Kidney glomerular epithelial cell (primary cell): ENCODE measurements around the gene AZU1.

Experiments
- DNase-seq: peaks from one replicate; lab custom pipeline; 2025; lab: John Stamatoyannopoulos, UW

Gene AZU1

DNA sequence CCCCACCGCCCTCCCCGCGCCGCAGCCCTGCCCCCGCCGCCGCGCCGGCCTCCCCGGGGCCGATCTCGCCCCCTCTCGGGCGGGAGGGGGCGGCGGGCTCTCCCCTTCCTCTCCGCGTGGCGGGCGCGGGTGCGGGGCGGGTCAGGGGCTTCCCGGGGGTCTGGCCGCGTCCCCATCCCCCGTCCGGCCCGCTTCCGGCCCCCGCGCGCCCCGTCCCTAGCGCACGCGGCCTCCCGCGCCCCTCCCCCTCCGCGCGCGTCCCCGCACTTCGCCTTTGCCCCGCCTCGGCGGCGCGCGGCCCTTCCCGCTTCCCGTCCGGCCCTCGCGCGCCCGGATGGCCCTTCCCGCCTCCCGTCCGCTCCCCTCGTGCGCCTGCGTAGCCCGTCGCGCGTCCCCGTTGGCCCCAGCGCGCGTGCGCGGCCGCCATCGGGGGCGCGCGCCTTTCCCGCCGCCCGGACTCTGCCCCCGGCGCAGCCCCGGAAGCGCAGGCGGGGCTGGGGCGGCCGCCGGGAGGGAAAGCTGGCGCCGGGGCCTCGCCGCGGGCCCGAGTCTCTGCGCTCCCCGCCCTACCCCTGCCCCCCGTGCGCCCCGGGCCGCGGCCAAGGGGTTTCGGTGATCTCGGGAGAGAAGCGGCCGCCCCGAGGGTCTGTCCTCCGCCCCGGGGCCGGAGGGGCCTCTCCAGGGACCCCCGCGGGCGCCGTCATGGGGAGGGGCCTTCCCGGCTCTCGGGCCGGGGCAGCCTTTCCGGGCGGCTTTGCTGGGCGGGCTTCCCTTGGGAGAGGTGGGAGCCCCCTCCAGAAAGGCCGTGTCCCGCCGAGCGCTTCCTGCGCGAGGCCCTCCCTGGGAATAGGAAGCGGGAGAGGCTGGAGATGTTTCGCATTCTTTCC is 29.9 kb upstream of the AZU1 start:
- DNase-seq, result peak; percentile 37

DNA sequence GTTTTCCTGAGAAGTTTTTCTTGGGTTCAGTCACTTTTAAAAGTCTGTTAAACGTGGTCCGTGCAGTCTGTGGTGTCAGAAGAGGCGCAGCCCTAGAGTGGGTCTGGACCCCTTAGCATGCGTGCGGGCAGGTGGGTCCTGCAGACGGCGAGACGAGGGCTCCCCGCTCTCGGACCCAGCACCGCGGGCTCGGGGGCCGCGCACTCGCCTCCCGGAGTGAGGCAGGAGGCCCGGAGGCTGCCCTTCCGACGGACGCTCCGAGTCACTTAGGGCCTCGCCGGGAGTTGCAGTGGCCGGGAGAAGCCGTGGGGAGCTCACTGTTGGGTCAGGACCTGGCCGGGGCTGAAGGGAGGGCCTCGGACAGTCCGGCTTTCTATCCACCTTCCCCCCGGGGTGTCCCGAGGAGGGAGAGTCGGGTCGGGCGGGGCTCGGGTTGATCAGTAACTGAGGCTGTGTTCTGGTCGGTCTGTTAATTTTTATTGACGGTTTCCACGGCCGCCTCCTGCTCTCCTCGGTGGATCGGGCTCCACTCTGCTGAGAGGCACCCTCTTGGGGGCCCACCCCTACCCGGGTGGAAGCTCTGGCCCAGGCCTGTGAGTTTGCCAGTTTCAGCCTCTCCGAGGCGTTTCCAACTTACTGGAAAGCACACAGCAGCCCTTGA is 29.1 kb upstream of the AZU1 start:
- DNase-seq, result peak; percentile 29

DNA sequence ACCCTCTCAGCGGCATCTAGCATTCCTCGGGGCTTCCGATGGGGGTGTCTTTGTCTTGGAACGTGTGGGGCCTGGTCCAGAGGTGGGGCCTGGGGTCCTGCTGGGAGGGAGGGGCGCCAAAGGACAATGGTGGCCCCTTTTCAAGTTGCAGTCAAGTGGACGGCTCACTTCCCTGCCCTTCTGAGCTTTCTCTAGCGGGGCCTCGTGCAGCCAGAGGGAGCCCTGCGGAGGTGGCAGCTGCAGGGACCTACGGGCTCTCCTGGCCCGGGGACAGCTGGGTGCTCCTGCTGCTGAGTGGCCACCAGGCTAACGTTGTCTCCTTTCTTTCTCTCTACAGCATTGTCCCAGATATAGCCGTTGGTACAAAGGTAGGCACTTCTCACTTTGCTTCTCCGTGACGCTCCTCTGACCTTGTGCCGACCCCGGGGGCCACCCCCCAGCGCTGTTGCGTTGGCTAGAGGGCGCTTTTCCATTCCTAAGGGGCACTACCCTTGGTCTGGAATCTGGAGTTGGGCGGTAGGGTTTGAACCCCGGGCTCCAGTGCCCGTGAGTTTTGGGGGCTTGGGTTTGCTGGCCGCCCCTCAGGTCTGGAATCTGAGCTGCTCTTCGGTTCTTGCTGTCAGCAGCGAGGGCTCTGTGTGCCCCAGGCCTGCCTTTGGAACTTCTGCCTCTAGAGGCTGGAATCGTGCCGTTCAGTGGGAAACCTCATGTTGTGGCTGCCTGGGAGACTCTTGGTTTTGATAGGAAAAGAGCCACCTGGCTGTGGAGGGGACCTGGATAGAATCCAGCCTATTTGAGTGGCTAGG is 28.4 kb upstream of the AZU1 start:
- no peak for DNase-seq

DNA sequence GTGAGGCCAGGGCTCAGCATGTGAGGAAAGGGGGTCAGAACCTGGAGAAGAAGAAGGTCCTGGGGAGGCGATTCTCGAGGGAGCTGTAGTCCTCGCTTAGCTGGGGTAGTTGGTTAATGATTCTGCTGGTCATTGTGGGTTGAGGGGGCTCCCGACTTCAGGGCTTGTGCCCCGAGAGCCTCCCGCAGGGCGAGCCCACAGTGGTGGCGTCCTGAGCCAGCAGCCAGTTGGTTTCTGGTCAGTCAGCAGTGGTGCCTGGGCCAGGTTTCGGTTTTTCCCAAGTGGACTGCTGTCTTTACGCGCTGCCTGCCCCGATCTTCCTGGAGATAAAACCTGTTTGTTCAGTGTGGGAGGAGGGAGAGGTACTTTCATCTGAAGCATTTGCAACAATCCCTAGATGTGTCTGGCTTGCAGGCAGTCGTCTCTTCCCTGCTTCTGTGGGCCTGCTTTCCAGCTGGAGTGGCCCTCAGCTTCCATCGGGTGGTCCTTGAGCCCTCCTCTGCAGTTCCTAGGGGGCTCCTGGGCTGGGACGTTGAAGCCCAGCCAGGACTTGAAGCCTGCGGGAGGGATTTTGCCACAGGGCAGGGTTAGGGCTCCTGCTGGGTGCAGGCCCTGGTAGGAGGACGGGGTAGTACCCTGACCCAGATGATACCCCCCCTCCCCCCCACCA is 27.1 kb upstream of the AZU1 start:
- DNase-seq, result peak; percentile 45

DNA sequence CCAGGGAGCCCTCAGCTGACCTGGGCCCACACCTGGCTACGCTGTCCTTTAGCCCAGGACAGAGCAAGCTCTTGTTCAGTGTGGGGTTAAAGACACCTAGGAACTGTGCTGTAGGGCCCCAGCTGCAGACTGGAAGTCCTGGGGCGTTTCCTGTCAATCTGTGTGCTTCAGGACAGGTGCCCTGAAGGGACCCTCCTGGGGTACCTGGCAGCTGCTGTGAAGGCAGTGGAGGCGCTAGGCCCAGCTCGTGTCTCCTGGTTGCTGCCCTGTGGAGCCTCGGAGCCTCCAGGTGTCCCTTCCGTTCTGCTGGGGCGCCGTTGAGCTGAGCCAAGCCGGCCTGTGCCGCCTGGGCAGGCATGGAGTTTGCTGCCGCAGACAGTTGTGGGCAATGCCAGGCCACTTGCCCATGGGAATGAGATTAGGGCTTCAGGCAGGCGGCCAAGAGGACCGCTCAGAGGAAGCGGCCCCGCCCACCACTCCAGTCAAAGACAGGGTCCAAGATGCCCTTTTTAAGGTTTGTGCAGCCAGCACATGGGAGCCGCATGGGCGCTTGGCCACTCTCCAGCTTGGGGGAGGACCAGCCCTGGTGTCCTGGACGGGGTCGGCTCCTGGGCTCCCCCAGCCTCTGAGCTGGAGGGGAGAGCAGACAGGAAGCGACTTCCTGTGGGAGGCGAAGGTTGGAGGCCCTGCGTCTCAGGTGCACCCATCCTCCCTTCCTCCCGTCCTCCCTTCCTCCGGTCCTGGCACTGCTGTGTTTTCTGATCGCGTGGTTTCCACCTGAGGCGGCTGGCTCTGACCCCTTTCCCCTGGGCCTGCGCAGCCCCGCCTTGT is 26.4 kb upstream of the AZU1 start:
- peak; percentile 48 for DNase-seq

DNA sequence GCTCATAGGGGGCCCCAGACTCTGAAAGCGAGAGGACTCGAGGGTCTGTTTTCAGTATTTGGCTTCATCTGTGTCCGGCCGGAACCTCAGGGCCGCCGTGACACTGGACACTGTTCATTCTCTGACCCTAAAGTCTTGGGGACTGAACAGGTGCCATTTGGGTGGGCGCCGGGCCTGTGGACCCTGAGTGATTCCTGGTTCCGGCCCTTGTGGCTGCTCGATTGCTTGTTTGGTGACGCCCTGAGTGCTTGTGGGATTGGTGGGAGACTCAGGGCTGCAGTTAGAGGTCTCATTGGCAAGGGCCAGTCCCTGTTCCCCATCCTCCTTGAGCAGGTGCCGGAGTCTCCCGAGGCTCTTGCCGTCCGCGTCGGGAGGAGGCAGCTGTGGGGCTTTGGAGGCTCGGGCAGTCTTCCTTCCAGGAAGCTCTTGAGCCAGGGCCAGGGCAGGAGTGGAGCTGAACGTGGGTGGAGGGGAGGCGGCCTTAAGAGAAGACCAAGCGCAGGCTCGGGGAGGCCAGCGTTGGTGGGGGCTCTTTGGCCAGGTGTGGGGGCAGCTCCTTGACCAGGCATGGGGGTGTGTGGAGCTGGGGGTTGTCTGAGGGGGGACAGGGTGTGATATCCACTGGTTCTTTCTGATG is 25.7 kb upstream of the AZU1 start:
- no peak for DNase-seq

DNA sequence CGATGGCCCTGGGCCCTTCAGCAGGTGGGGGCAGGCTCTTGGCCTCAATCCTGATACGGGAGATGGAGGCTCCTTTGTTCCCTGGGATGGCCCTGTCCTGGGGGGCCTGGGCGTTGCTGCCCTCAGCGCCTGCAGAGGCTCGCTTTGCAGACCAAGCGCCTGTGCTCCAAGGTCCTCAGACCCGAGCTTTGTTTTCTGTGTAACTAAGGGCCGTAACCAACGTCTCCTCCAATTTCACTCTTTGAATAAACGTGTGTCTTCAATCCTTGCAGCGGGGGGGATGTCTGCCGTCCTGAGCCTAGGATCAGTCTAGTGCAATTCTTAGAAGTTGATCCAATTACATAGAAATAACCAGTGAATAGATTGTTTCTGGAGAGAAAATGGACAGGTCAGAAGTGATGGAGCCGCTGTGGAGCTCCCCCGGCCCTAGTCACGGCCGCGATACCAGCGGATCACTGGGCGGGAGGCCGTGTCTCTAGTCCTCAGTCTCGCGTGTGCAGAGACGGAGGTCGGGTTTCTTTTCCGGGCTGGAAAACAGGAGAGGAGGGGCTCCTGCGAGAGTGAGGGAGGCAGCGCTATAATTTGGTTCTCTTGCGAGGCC is 25.0 kb upstream of the AZU1 start:
- no peak for DNase-seq

DNA sequence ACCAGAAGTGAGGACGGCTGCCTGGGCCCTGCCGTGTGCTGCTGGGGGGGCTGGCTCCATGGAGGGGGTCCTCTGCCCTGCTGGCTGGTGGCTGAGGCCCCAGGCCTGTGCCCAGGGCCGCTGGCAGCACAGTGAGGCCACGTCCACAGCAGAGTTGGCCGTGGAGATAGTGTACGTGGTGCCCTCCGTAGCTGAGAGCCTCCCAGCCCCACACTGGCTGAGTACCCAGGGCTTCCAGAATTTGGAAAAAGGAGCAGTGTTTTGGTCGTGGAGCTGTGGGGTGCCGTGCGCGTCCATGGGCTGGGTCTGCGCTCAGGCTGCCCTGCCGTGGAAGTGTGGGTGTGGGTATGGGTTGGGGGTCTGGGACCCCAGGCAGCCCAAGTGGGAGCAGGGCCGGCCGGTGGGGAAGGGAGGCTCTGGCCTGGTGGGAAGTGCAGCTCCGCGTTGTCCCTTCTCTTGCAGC is 24.5 kb upstream of the AZU1 start:
- no peak for DNase-seq

DNA sequence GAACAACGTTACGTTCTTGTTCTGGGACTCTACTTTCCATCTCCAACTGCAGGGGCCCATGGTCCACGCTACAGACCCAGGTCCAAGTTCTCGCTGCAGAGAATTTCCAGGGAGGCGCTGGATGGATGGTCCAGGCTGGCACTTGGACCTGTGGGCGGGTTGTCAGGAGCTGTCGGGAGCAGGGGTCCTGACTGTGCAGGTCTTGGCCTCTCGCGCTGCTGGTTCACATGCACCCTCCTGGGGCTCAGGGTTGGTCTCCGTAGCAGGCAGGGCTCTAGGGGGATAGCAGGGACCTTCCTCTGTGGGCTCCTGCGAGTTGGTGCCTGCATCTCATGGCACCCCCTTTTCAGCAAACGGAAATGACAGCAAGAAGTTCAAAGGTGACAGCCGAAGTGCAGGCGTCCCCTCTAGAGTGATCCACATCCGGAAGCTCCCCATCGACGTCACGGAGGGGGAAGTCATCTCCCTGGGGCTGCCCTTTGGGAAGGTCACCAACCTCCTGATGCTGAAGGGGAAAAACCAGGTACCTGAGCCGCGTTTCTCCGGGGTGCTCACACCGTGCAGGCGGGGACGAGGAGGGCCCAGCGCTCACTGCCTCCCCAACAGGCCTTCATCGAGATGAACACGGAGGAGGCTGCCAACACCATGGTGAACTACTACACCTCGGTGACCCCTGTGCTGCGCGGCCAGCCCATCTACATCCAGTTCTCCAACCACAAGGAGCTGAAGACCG is 23.8 kb upstream of the AZU1 start:
- no peak for DNase-seq

DNA sequence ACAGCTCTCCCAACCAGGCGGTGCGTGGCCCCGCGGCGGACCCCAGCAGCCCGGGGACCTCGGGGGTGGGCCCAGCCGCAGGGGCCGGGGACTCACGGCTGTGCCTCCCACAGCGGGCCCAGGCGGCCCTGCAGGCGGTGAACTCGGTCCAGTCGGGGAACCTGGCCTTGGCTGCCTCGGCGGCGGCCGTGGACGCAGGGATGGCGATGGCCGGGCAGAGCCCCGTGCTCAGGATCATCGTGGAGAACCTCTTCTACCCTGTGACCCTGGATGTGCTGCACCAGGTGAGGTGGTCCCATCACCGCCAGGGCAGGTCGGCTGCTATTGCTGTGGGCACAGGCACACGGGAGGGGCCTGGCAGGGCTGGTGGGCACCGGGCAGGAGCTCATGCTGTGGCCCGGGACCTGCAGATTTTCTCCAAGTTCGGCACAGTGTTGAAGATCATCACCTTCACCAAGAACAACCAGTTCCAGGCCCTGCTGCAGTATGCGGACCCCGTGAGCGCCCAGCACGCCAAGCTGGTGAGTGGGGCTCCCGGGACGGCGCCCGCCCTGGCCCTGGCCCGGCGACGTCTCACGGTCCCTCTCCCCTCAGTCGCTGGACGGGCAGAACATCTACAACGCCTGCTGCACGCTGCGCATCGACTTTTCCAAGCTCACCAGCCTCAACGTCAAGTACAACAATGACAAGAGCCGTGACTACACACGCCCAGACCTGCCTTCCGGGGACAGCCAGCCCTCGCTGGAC is 23.0 kb upstream of the AZU1 start:
- no peak for DNase-seq

DNA sequence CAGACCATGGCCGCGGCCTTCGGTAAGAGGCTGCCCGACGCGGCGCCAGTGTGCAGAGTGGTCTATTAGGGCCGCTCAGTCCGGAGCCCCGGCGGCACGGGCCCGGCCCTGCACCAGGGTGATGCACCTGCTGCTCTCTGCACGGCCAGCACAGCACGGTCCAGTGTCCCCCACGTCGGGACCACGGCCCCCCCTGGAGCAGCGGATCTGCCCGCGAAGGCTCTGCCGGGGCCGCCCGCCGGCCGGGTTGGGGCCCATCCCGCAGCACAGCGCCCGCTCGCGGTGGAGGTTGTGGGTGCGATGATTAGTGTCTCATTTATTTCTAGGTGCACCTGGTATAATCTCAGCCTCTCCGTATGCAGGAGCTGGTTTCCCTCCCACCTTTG is 22.5 kb upstream of the AZU1 start:
- DNase-seq, result no peak

DNA sequence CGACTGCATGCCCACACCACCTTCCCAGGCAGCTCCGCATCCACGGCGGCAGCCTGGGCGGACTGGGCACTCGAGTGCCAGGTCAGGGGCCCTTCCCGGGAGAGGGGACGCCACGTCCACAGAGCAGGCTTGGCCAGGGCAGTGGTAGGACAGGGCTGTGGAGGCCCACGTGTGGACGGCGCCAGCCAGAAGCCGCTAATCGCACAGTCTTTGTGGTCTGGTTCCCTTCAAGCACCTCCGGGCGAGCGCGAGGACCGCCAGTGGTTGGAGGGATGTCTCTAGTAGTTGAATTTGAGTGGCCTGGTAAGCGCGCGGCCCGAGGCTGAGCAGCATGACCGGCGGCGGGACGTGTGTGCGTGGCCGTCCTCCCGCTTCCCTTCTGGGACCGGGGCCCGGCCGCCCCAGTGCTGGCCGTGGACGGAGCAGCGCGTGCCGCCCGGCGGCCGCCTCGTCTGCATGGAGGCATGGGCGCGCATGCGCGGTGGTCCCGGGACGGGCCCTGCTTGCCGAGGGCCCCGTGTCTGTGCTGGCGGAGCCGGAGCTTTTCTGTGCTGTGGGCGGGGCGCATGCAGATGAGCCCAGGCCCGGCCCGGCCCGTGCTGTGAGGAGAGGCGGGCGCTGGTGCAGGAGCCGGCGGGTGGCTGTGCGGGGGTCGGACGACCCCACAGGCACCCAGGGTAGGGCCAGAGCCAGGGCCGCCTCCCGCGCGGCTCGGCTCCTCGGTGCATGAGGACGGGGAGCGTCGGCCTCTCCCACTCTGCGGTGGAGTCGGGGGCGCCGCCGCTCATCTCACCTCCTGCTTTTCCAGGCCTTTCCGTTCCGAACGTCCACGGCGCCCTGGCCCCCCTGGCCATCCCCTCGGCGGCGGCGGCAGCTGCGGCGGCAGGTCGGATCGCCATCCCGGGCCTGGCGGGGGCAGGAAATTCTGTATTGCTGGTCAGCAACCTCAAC is 21.8 kb upstream of the AZU1 start:
- DNase-seq, result no peak

DNA sequence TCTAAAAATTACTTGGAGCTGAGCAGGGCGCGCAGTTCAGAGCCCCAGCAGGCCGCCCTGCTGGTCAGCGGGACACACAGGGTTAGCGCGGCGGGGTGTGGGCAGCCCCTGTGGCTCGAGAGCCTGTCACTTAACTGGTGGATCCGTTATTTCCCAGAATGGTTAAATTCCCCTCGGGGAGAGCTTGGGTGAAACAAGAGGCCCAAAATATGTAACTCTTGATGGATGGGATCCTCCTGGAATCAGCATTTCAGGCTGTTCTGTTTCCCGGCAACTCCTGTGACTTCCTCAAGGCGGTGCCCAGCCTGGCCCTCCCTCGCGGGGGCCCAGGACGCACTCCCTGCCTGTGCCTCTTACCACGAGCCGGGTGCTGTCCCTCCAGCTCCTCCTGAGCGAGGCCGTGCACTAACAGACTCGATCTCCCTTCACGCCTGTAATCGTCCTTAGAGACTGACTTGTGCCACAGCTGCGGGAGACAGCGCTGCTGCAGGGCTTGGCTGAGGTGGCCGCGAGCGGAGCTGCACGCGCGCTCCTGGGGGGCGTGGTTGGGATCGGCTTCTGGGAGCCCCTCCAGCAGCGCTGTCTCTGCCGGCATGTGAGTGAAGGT is 20.7 kb upstream of the AZU1 start:
- no peak for DNase-seq

DNA sequence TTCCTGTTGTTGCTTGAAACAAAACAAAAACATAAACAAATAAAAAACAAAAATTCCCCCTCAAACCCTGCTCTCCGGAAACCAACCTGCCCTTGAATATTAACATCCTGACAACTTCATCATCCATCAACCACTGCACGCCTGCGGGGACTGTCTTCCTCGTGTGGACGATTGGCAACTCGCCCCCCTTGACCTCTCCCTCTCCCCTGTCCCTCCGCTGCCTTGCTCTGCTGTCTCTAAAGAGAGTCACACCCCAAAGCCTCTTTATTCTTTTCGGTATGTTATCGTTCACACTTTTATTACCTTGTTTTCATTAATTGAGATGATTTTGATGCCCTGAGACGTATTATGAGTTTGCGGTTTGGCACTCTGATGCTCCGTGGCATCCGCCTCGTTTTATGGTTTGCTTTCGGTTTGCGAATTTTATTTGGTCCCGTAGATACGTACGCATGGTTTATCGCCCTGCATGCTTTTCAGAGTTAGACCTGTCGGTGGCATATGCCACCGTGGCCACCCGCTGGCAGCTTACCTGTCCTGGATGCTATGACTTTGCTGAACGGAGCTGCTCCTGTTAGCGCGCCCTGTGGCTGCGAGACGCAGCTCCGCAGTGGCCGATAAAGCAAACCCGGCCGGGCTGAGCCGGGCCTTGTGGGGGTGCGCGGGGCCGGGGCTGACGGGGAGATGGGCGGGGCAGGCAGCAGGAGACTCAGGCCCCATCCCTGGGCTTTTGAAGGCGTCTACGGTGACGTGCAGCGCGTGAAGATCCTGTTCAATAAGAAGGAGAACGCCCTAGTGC is 19.8 kb upstream of the AZU1 start:
- no peak for DNase-seq

DNA sequence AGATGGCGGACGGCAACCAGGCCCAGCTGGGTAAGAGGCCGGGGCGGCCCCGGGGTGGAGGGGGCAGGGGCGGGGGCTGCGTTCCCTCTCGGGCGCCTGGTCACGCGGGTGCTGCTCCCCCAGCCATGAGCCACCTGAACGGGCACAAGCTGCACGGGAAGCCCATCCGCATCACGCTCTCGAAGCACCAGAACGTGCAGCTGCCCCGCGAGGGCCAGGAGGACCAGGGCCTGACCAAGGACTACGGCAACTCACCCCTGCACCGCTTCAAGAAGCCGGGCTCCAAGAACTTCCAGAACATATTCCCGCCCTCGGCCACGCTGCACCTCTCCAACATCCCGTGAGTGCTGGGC is 19.2 kb upstream of the AZU1 start:
- DNase-seq, result no peak

DNA sequence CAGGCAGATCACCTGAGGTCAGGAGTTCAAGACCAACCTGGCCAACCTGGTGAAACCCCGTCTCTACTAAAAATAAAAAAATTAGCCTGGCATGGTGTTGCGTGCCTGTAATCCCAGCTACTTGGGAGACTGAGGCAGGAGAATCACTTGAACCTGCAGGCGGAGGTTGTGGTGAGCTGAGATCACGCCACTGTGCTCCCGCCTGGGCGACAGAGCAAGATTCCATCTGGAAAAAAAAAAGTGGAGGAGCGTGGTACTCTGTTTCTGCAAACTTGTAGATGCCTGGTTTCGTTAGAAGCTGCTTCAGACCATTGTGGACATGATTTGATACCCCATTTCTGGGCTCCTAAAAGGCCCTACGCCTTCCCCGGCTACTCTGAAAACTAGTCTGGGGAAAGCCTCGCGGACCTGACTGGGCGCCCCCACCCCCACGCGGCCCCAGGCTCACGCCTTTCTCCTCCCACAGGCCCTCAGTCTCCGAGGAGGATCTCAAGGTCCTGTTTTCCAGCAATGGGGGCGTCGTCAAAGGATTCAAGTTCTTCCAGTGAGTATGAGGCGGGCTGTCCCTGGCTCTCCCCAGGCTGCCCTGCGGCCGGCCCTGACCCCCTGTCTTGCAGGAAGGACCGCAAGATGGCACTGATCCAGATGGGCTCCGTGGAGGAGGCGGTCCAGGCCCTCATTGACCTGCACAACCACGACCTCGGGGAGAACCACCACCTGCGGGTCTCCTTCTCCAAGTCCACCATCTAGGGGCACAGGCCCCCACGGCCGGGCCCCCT is 17.4 kb upstream of the AZU1 start:
- no peak for DNase-seq
